ENCODE results near the gene NXPH1.

- TF ChIP-seq CTCF (optimal IDR thresholded peaks at IDR 0.05 in 1 of 3, IDR thresholded peaks at IDR 0.05 in 1 of 3, conservative IDR thresholded peaks at IDR 0.05 in 1 of 3; ENCODE audit: extremely low read depth in 1 of 3, insufficient read depth in 2 of 3, low read length in 3 of 3) (no peak), EZH2 (IDR thresholded peaks at IDR 0.05; ENCODE audit: low read length) (no peak)
Measured at GRCh38 chr7:8594115-8594514, 160.7 kb downstream of the NXPH1 start.

All from keratinocyte (primary cell).